Thoracic aorta (tissue), 2 donors: Measurements from ENCODE around the gene WBP11. TPM values are rescaled to one million over a fixed set of nuclear protein-coding genes. Genes with fewer than 3 reads are reported as not detected.

Experiments
- ATAC-seq: fragments of 150-250 bp; one replicate; pipeline ENCODE4 v1.8.0; 2017; ENCODE audit warnings: low read depth; ENCODE audit not compliant: insufficient number of reproducible peaks, low FRiP score
- DNase-seq: peaks from one replicate; pipeline ENCODE4 v3.0.0-alpha.2; 2020; ENCODE audit warnings: low spot score
- H3K27ac ChIP-seq, 2 donors: fragments of 200-600 bp; sonication (generic); 1 replicate in 1 of 2; 2 replicates in 1 of 2; pipeline ENCODE4 v1.5.1; 2016; ENCODE audit warnings: mild to moderate bottlenecking in 2 of 2, moderate library complexity in 2 of 2
- H3K27me3 ChIP-seq: fragments of 200-600 bp; sonication (generic); replicated peaks from 2 replicates; pipeline ENCODE4 v1.6.0; 2016; ENCODE audit warnings: mild to moderate bottlenecking; ENCODE audit not compliant: insufficient read depth
- H3K36me3 ChIP-seq: fragments of 200-600 bp; sonication (generic); one replicate; pipeline ENCODE4 v1.5.1; 2016
- H3K4me1 ChIP-seq, 2 donors: fragments of 200-600 bp; sonication (generic); 1 replicate in 1 of 2; 2 replicates in 1 of 2; pipeline versions ENCODE4 v1.5.1 to v1.6.0; 2016; ENCODE audit warnings: low read depth in 2 of 2, mild to moderate bottlenecking in 1 of 2; ENCODE audit not compliant: control insufficient read depth in 1 of 2
- H3K4me3 ChIP-seq: fragments of 200-600 bp; sonication (generic); 2 replicates; pipeline ENCODE4 v1.5.1; 2016; ENCODE audit warnings: mild to moderate bottlenecking
- H3K9me3 ChIP-seq: fragments of 200-600 bp; sonication (generic); 2 replicates; pipeline ENCODE4 v1.5.1; 2016
- CTCF ChIP-seq: fragments of 200-600 bp; sonication (generic); IDR thresholded peaks from one replicate; pipeline ENCODE4 v1.5.1; 2019; ENCODE audit warnings: antibody characterized with exemption
- total RNA-seq, 2 donors: library from RNA; depleted of rRNA; stranded (reverse); fragments of >200 nt; gene quantifications; one replicate each; pipeline versions ENCODE4 v1.1.0 to v1.2.3, GENCODE V29; 2016

The WBP11 gene
- total RNA-seq, 2 donors from 2014 or later: 10.0 to 17.6 TPM

- H3K36me3 ChIP-seq: no peaks in the 10 kb centered on the region
- no peaks in the 10 kb centered on the region for H3K27me3 ChIP-seq
- no peak for TF ChIP-seq CTCF
- H3K4me1 ChIP-seq: peaks cover 34 to 68% of the 10 kb centered on the region in 2 donors
- no peak overlapping the region for H3K4me3 ChIP-seq
- no peaks in the 10 kb centered on the region for H3K9me3 ChIP-seq
- peak overlapping the region; percentile 17 to 80 for H3K27ac ChIP-seq
- DNase-seq (no peak), ATAC-seq (no peak)
Observed at GRCh38 chr12:14846876-14847580, 43.8 kb upstream of the WBP11 start.

- ATAC-seq: no peak
- Histone ChIP-seq H3K27ac (peak overlapping the region; percentile 53 to 80), H3K36me3 (no peaks in the 10 kb centered on the region), H3K4me1 (peaks cover 37 to 76% of the 10 kb centered on the region in 2 donors), H3K4me3 (no peak overlapping the region), H3K27me3 (no peaks in the 10 kb centered on the region), H3K9me3 (no peaks in the 10 kb centered on the region)
- TF ChIP-seq CTCF: no peak
- DNase-seq: no peak
Observed at GRCh38 chr12:14846042-14846587, 42.8 kb upstream of the WBP11 start.

DNA sequence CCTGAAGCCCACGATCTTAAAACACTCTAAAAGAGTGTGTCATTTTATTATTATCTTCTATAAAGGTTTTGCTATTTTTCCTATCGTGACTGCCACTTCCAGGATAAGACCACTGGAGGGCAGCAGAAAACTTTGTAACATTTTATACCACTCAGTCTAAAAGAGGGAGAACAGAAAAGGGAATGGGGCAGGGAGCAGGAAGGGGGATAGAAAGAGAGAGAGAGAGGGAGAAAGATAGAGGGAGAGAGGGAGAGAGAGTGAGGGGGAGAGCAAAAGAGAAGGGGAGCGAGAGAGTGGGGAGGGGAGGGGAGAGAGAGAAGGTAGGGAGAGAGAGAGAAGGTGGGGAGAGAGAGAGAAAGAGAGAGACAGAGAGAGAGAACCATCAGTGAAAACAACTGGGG, 42.1 kb upstream of the WBP11 start:
- Histone ChIP-seq H3K27me3 (no peaks in the 10 kb centered on the region), H3K9me3 (no peaks in the 10 kb centered on the region), H3K36me3 (no peaks in the 10 kb centered on the region), H3K4me3 (no peak overlapping the region), H3K27ac (peak overlapping the region; percentile 53 to 80), H3K4me1 (peaks cover 44 to 84% of the 10 kb centered on the region in 2 donors)
- no peak for DNase-seq
- ATAC-seq: no peak
- peak; percentile 75 for TF ChIP-seq CTCF

DNA sequence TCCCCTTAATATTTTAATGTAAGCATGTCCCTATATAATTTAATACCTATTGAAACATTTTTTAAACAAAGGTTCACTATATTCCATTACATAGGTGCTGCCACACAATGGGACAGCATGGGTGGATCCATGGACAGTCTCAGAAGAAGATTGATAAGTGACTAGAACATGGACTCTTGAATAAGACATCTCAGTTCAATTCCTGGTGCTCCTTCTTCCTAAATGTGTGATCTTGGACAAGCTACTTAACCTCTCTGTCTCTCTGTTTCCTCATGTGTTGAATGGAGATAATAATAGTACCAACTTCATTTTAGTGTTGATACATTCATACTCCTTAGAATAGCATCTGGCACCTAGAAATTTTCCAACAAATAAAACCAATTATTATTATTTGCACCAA, 41.1 kb upstream of the WBP11 start:
- peak overlapping the region; percentile 80 to 88 for H3K27ac ChIP-seq
- no peaks in the 10 kb centered on the region for H3K36me3 ChIP-seq
- TF ChIP-seq CTCF: no peak
- no peaks in the 10 kb centered on the region for H3K27me3 ChIP-seq
- H3K4me1 ChIP-seq: peaks cover 42 to 81% of the 10 kb centered on the region in 2 donors
- ATAC-seq (no peak), DNase-seq (no peak)
- no peaks in the 10 kb centered on the region for H3K9me3 ChIP-seq
- H3K4me3 ChIP-seq: no peak overlapping the region

- H3K27ac ChIP-seq: peak within 1 kb of the TSS; percentile 80 to 88
- H3K4me1 ChIP-seq: peaks cover 34 to 72% of the 10 kb centered on the region in 2 donors
- no peak for ATAC-seq
Observed at GRCh38 chr12:14843425-14843887, 40.2 kb upstream of the WBP11 start, which contains the start of gene ART4. Gene ART4, minus strand, starts transcription at chr12:14843526. Its CDS starts 413 bp downstream, at chr12:14843113.

More at GRCh38 chr12:14843425-14843887, 40.2 kb upstream of the WBP11 start, which contains the start of gene ART4:
- Histone ChIP-seq H3K4me3 (peak within 1 kb of the TSS; percentile 48), H3K27me3 (no peaks in the 10 kb centered on the region), H3K36me3 (no peaks in the 10 kb centered on the region), H3K9me3 (no peaks in the 10 kb centered on the region)
- TF ChIP-seq CTCF: no peak
- DNase-seq: no peak
